ENCODE measurements around the gene NR6A1.
"Not testable (repeated sequence)": the region's sequence is repeated elsewhere in the genome, so short reads cannot be mapped to it uniquely, and the experiment has no call there.

NR6A1 gene

GRCh38 chr9:124781967-124782660 is 11.0 kb upstream of the NR6A1 start:
- H3K27ac ChIP-seq (ENCODE audit: low read length): no peak overlapping the region
- H3K9ac ChIP-seq (ENCODE audit: low read length): no peak overlapping the region
- H3K27me3 ChIP-seq (ENCODE audit: control insufficient read depth, insufficient read depth, low read length): peaks cover 9% of the 10 kb centered on the region
- H3K4me1 ChIP-seq (ENCODE audit: control insufficient read depth, low read depth, low read length): peaks cover 17% of the 10 kb centered on the region
- H3K36me3 ChIP-seq (ENCODE audit: control insufficient read depth, low read depth, low read length): no peaks in the 10 kb centered on the region
- no peaks in the 10 kb centered on the region for H3K9me3 ChIP-seq (ENCODE audit: control insufficient read depth, low read depth, low read length)
- no peak overlapping the region for H3K4me3 ChIP-seq (ENCODE audit: low read length)

- no peaks in the 10 kb centered on the region for H3K9me3 ChIP-seq (ENCODE audit: control insufficient read depth, low read depth, low read length)
- no peak overlapping the region for H3K27ac ChIP-seq (ENCODE audit: low read length)
- peaks cover 21% of the 10 kb centered on the region for H3K27me3 ChIP-seq (ENCODE audit: control insufficient read depth, insufficient read depth, low read length)
- H3K4me1 ChIP-seq (ENCODE audit: control insufficient read depth, low read depth, low read length): peaks cover 17% of the 10 kb centered on the region
- H3K36me3 ChIP-seq (ENCODE audit: control insufficient read depth, low read depth, low read length): no peaks in the 10 kb centered on the region
- no peak overlapping the region for H3K9ac ChIP-seq (ENCODE audit: low read length)
- H3K4me3 ChIP-seq (ENCODE audit: low read length): no peak overlapping the region
Measured at GRCh38 chr9:124780757-124781151, 9.6 kb upstream of the NR6A1 start.

- Histone ChIP-seq H3K9ac (ENCODE audit: low read length) (no peak overlapping the region), H3K9me3 (ENCODE audit: control insufficient read depth, low read depth, low read length) (no peaks in the 10 kb centered on the region), H3K27ac (ENCODE audit: low read length) (no peak overlapping the region), H3K4me1 (ENCODE audit: control insufficient read depth, low read depth, low read length) (peaks cover 17% of the 10 kb centered on the region), H3K36me3 (ENCODE audit: control insufficient read depth, low read depth, low read length) (no peaks in the 10 kb centered on the region), H3K4me3 (ENCODE audit: low read length) (no peak overlapping the region), H3K27me3 (ENCODE audit: control insufficient read depth, insufficient read depth, low read length) (peaks cover 24% of the 10 kb centered on the region)
Measured at GRCh38 chr9:124780060-124780756, 9.1 kb upstream of the NR6A1 start.

GRCh38 chr9:124779368-124780059 is 8.4 kb upstream of the NR6A1 start:
- Histone ChIP-seq H3K36me3 (ENCODE audit: control insufficient read depth, low read depth, low read length) (no peaks in the 10 kb centered on the region), H3K4me1 (ENCODE audit: control insufficient read depth, low read depth, low read length) (peaks cover 17% of the 10 kb centered on the region), H3K9ac (ENCODE audit: low read length) (peak overlapping the region; percentile 18), H3K9me3 (ENCODE audit: control insufficient read depth, low read depth, low read length) (no peaks in the 10 kb centered on the region), H3K27ac (ENCODE audit: low read length) (peak overlapping the region; percentile 2), H3K27me3 (ENCODE audit: control insufficient read depth, insufficient read depth, low read length) (peaks cover 24% of the 10 kb centered on the region), H3K4me3 (ENCODE audit: low read length) (peak overlapping the region; percentile 15)

GRCh38 chr9:124778575-124779367 is 7.7 kb upstream of the NR6A1 start:
- no peak overlapping the region for H3K27ac ChIP-seq (ENCODE audit: low read length)
- no peaks in the 10 kb centered on the region for H3K9me3 ChIP-seq (ENCODE audit: control insufficient read depth, low read depth, low read length)
- H3K4me1 ChIP-seq (ENCODE audit: control insufficient read depth, low read depth, low read length): peaks cover 17% of the 10 kb centered on the region
- H3K4me3 ChIP-seq (ENCODE audit: low read length): no peak overlapping the region
- H3K9ac ChIP-seq (ENCODE audit: low read length): peak overlapping the region; percentile 18
- H3K36me3 ChIP-seq (ENCODE audit: control insufficient read depth, low read depth, low read length): no peaks in the 10 kb centered on the region
- peaks cover 24% of the 10 kb centered on the region for H3K27me3 ChIP-seq (ENCODE audit: control insufficient read depth, insufficient read depth, low read length)

GRCh38 chr9:124776954-124777648 is 6.0 kb upstream of the NR6A1 start, which contains the start of gene OLFML2A:
OLFML2A (plus strand) TSS chr9:124777133; CDS start chr9:124777271, 138 bp downstream.
- Histone ChIP-seq H3K27ac (ENCODE audit: low read length) (no peak within 1 kb of the TSS), H3K27me3 (ENCODE audit: control insufficient read depth, insufficient read depth, low read length) (peaks cover 28% of the 10 kb centered on the region), H3K9me3 (ENCODE audit: control insufficient read depth, low read depth, low read length) (no peaks in the 10 kb centered on the region), H3K36me3 (ENCODE audit: control insufficient read depth, low read depth, low read length) (no peaks in the 10 kb centered on the region), H3K9ac (ENCODE audit: low read length) (peak within 1 kb of the TSS; percentile 47), H3K4me3 (ENCODE audit: low read length) (peak within 1 kb of the TSS; percentile 66), H3K4me1 (ENCODE audit: control insufficient read depth, low read depth, low read length) (peaks cover 21% of the 10 kb centered on the region)

- H3K4me3 ChIP-seq (ENCODE audit: low read length): peak overlapping the region; percentile 66
- peaks cover 28% of the 10 kb centered on the region for H3K27me3 ChIP-seq (ENCODE audit: control insufficient read depth, insufficient read depth, low read length)
- no peaks in the 10 kb centered on the region for H3K36me3 ChIP-seq (ENCODE audit: control insufficient read depth, low read depth, low read length)
- H3K4me1 ChIP-seq (ENCODE audit: control insufficient read depth, low read depth, low read length): peaks cover 21% of the 10 kb centered on the region
- no peak overlapping the region for H3K9ac ChIP-seq (ENCODE audit: low read length)
- no peaks in the 10 kb centered on the region for H3K9me3 ChIP-seq (ENCODE audit: control insufficient read depth, low read depth, low read length)
- H3K27ac ChIP-seq (ENCODE audit: low read length): no peak overlapping the region
Measured at GRCh38 chr9:124776618-124776953, 5.5 kb upstream of the NR6A1 start.

- Histone ChIP-seq H3K27me3 (ENCODE audit: control insufficient read depth, insufficient read depth, low read length) (peaks cover 28% of the 10 kb centered on the region), H3K9me3 (ENCODE audit: control insufficient read depth, low read depth, low read length) (no peaks in the 10 kb centered on the region)
Measured at GRCh38 chr9:124774129-124774978, 3.2 kb upstream of the NR6A1 start.

GRCh38 chr9:124773473-124774128 is 2.5 kb upstream of the NR6A1 start:
- no peak overlapping the region for H3K4me3 ChIP-seq (ENCODE audit: low read length)
- peaks cover 8% of the 10 kb centered on the region for H3K4me1 ChIP-seq (ENCODE audit: control insufficient read depth, low read depth, low read length)
- H3K36me3 ChIP-seq (ENCODE audit: control insufficient read depth, low read depth, low read length): no peaks in the 10 kb centered on the region
- H3K27me3 ChIP-seq (ENCODE audit: control insufficient read depth, insufficient read depth, low read length): peaks cover 33% of the 10 kb centered on the region
- H3K9me3 ChIP-seq (ENCODE audit: control insufficient read depth, low read depth, low read length): no peaks in the 10 kb centered on the region
- no peak overlapping the region for H3K9ac ChIP-seq (ENCODE audit: low read length)
- no peak overlapping the region for H3K27ac ChIP-seq (ENCODE audit: low read length)

More at GRCh38 chr9:124774129-124774978, 3.2 kb upstream of the NR6A1 start:
- Histone ChIP-seq H3K9ac (ENCODE audit: low read length) (no peak overlapping the region), H3K4me1 (ENCODE audit: control insufficient read depth, low read depth, low read length) (peaks cover 11% of the 10 kb centered on the region), H3K4me3 (ENCODE audit: low read length) (no peak overlapping the region), H3K36me3 (ENCODE audit: control insufficient read depth, low read depth, low read length) (no peaks in the 10 kb centered on the region), H3K27ac (ENCODE audit: low read length) (no peak overlapping the region)

GRCh38 chr9:124772877-124773276 is 1.8 kb upstream of the NR6A1 start:
- peaks cover 15% of the 10 kb centered on the region for H3K4me1 ChIP-seq (ENCODE audit: control insufficient read depth, low read depth, low read length)

More at GRCh38 chr9:124772877-124773276, 1.8 kb upstream of the NR6A1 start:
- H3K9ac ChIP-seq (ENCODE audit: low read length); H3K9me3 ChIP-seq (ENCODE audit: control insufficient read depth, low read depth, low read length); H3K36me3 ChIP-seq (ENCODE audit: control insufficient read depth, low read depth, low read length); H3K27ac ChIP-seq (ENCODE audit: low read length); H3K4me3 ChIP-seq (ENCODE audit: low read length): not testable (repeated sequence)
- peaks cover 39% of the 10 kb centered on the region for H3K27me3 ChIP-seq (ENCODE audit: control insufficient read depth, insufficient read depth, low read length)

Measured in iPS-18a (cell line).